ENCODE results near the gene NDOR1. TPM values are rescaled to one million over a fixed set of nuclear protein-coding genes. Genes with fewer than 3 reads are reported as not detected.

NDOR1 gene
- total RNA-seq, 2 donors from 2014 or later = 17.1 to 22.7 TPM

GRCh38 chr9:137192859-137193258 is 12.6 kb upstream of the NDOR1 start:
- ATAC-seq = no peak
- Histone ChIP-seq H3K27ac (peak overlapping the region in 3 of 4 donors; percentile 13 to 93 (median 92)), H3K4me1 (peaks cover 91% of the 10 kb centered on the region), H3K4me3 (no peak overlapping the region), H3K36me3 (replicated peaks in 1 of 2; ENCODE audit: insufficient read depth in 1 of 2, low read depth in 2 of 2) (peaks cover 0 to 2% of the 10 kb centered on the region in 2 donors), H3K9me3 (no peaks in the 10 kb centered on the region), H3K27me3 (no peaks in the 10 kb centered on the region)
- intact Hi-C loops (cut with DNase I) = loop anchor here (5.0 kb wide), 1 partner anchor 39 kb away; the partner anchor contains the start of gene SLC34A3
- TF ChIP-seq POLR2A (IDR thresholded peaks at IDR 0.05) (no peak), CTCF (IDR thresholded peaks at IDR 0.05) (no peak)
- 92 to 100% methylated on average over 1 to 2 of the region's 2 CpGs for WGBS, 2 donors
- DNase-seq = no peak

GRCh38 chr9:137193771-137194170 is 11.7 kb upstream of the NDOR1 start:
- peaks cover 99% of the 10 kb centered on the region for H3K4me1 ChIP-seq
- no peak overlapping the region for H3K4me3 ChIP-seq
- DNase-seq (peak in 1 of 4 donors; percentile 32), ATAC-seq (no peak)
- intact Hi-C loops (cut with DNase I) = loop anchor here (5.0 kb wide), 1 partner anchor 39 kb away; the partner anchor contains the start of gene SLC34A3
- peak overlapping the region; percentile 92 to 99 (median 92) for H3K27ac ChIP-seq
- H3K36me3 ChIP-seq (replicated peaks in 1 of 2; ENCODE audit: insufficient read depth in 1 of 2, low read depth in 2 of 2) = peaks cover 0 to 2% of the 10 kb centered on the region in 2 donors
- no peaks in the 10 kb centered on the region for H3K9me3 ChIP-seq
- 52 to 62% methylated on average over 14 of the region's 14 CpGs for WGBS, 2 donors
- no peaks in the 10 kb centered on the region for H3K27me3 ChIP-seq
- TF ChIP-seq CTCF (IDR thresholded peaks at IDR 0.05) (no peak), POLR2A (IDR thresholded peaks at IDR 0.05) (no peak)

- H3K27me3 ChIP-seq = no peaks in the 10 kb centered on the region
- intact Hi-C loops (cut with DNase I) = loop anchor here (5.0 kb wide), 1 partner anchor 38 kb away; the partner anchor contains the start of gene SLC34A3
- DNase-seq = peak; percentile 85 to 94 (median 90)
- H3K27ac ChIP-seq = peak overlapping the region; percentile 92 to 99 (median 92)
- WGBS, 2 donors = 19 to 52% methylated on average over 3 to 10 of the region's 16 CpGs
- TF ChIP-seq CTCF (IDR thresholded peaks at IDR 0.05) (no peak), POLR2A (IDR thresholded peaks at IDR 0.05) (no peak)
- peak; percentile 41 for ATAC-seq
- no peak overlapping the region for H3K4me3 ChIP-seq
- H3K4me1 ChIP-seq = peaks cover 100% of the 10 kb centered on the region
- H3K36me3 ChIP-seq (replicated peaks in 1 of 2; ENCODE audit: insufficient read depth in 1 of 2, low read depth in 2 of 2) = peaks cover 0 to 2% of the 10 kb centered on the region in 2 donors
- H3K9me3 ChIP-seq = no peaks in the 10 kb centered on the region
Observed at GRCh38 chr9:137194388-137194787, 11.1 kb upstream of the NDOR1 start.

GRCh38 chr9:137194909-137195308 is 10.6 kb upstream of the NDOR1 start:
- Histone ChIP-seq H3K27me3 (no peaks in the 10 kb centered on the region), H3K27ac (peak overlapping the region; percentile 92 to 99 (median 92)), H3K4me1 (peaks cover 98% of the 10 kb centered on the region), H3K9me3 (no peaks in the 10 kb centered on the region), H3K4me3 (no peak overlapping the region), H3K36me3 (replicated peaks in 1 of 2; ENCODE audit: insufficient read depth in 1 of 2, low read depth in 2 of 2) (peaks cover 0 to 2% of the 10 kb centered on the region in 2 donors)
- TF ChIP-seq POLR2A (IDR thresholded peaks at IDR 0.05) (peak; percentile 28 to 59 (median 51)), CTCF (IDR thresholded peaks at IDR 0.05) (no peak)
- peak; percentile 74 to 89 (median 84) for DNase-seq
- peak; percentile 25 for ATAC-seq
- intact Hi-C loops (cut with DNase I) = loop anchor here (5.0 kb wide), 1 partner anchor 37 kb away; the partner anchor contains the start of gene SLC34A3
- 26 to 31% methylated on average over 10 of the region's 10 CpGs for WGBS, 2 donors
